A204.1 (cell line): Measurements from ENCODE around the gene ADIG.

Source experiments
- FAIRE-seq: peaks from 2 replicates; lab custom pipeline; 2012; peaks lifted over from hg19 to GRCh38; lab: Jason Lieb, UNC

The ADIG gene

GRCh38 chr20:38633577-38634093 is 52.6 kb downstream of the ADIG start:
- FAIRE-seq: no peak

- no peak for FAIRE-seq
These were observed 54.8 kb downstream of the ADIG start for GRCh38 chr20:38635721-38636288.
